ENCODE results near the gene NDE1. TPM values are rescaled to one million over a fixed set of nuclear protein-coding genes. Genes with fewer than 3 reads are reported as not detected.

Gene NDE1
- total and polyA plus RNA-seq, 9 of the 15 experiments (the other 6 are each of a cell fraction or from before 2014, with no cell fraction given) = 3.1 to 59.9 (median 30.0) TPM

DNA sequence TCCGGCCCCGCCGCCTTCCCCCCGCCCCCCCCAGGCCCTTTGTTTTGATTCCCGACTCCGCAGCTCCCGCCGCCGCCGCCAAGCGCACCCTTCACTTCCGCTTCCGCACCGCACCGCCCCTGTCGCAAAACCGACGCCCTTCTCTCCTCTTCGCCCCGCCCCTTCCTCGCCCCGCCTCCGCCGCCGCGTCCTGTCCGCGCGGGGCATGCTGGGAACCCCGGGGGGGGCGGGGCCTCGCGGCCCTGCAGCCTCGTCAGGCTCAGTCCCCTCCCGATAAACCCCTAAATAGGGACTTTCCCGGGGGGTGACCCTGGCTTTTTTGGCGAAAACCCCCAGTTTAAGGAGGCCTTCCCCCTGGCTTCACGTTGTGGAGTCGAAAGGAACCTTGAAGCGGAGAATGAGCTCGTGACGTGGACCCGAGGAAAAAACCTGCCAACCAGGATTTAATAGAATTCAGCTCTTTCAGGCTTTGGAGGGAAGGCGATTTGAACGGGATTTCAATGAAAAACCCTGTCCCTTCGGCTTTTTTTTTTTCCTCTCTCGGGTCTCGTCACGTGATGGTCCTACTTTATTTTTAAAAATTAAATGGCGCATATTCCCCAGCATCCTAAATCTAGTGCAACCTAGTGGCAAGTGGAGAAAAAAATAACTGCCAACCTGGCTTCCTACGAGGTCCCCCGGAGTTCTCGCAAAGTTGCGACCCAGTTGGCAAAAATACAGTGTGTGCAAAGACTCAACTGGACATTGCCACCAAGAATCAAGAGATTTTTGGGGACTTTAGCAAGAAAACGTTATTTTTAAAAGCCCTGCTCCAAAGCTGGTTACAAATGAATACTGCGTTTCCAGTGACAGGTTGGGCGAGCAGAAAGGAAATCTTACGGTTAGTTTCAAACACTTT is 6.7 kb upstream of the NDE1 start, which contains the start of gene MARF1 (continued):
- peak in 1 of 2 experiments; percentile 30; a peak in 3 of 4 replicates for TF ChIP-seq MAZ (CRISPR knock-in tag; conservative IDR thresholded peaks at IDR 0.05 in 1 of 2, IDR thresholded peaks at IDR 0.05 in 1 of 2)
- no peak for TF ChIP-seq RFX1 (IDR thresholded peaks at IDR 0.05)
- peak; percentile 82 for TF ChIP-seq ZNF143 (CRISPR knock-in tag; IDR thresholded peaks at IDR 0.05)
- TF ChIP-seq JUN (IDR thresholded peaks at IDR 0.05; ENCODE audit: borderline replicate concordance, low read depth, low read length) = no peak
- no peak for TF ChIP-seq JUN (CRISPR knock-in tag; IDR thresholded peaks at IDR 0.05; ENCODE audit: borderline replicate concordance)
- no peak for TF ChIP-seq SRSF9 (IDR thresholded peaks at IDR 0.05; ENCODE audit: borderline replicate concordance, low read depth, low read length)
- TF ChIP-seq ZNF354B (CRISPR knock-in tag; IDR thresholded peaks at IDR 0.05) = no peak
- TF ChIP-seq STAG1 (CRISPR knock-in tag; IDR thresholded peaks at IDR 0.05; ENCODE audit: borderline replicate concordance) = no peak
- no peak for TF ChIP-seq ZNF384 (IDR thresholded peaks at IDR 0.05; ENCODE audit: low read depth, low read length)
- TF ChIP-seq FOXJ2 (tag; IDR thresholded peaks at IDR 0.05) = peak; percentile 86
- no peak for TF ChIP-seq ARHGAP35 (IDR thresholded peaks at IDR 0.05; ENCODE audit: partially characterized antibody)
- TF ChIP-seq ZNF184 (CRISPR knock-in tag; IDR thresholded peaks at IDR 0.05) = no peak
- TF ChIP-seq ZNF232 (CRISPR knock-in tag; IDR thresholded peaks at IDR 0.05) = no peak
- no peak for TF ChIP-seq NFE2 (IDR thresholded peaks at IDR 0.05; ENCODE audit: low read depth)
- TF ChIP-seq, protein P1, sequence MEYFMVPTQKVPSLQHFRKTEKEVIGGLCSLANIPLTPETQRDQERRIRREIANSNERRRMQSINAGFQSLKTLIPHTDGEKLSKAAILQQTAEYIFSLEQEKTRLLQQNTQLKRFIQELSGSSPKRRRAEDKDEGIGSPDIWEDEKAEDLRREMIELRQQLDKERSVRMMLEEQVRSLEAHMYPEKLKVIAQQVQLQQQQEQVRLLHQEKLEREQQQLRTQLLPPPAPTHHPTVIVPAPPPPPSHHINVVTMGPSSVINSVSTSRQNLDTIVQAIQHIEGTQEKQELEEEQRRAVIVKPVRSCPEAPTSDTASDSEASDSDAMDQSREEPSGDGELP (CRISPR knock-in tag; IDR thresholded peaks at IDR 0.05; ENCODE audit: borderline replicate concordance) = no peak; the same call in 1 of the 2 replicates
- TF ChIP-seq, protein P2, sequence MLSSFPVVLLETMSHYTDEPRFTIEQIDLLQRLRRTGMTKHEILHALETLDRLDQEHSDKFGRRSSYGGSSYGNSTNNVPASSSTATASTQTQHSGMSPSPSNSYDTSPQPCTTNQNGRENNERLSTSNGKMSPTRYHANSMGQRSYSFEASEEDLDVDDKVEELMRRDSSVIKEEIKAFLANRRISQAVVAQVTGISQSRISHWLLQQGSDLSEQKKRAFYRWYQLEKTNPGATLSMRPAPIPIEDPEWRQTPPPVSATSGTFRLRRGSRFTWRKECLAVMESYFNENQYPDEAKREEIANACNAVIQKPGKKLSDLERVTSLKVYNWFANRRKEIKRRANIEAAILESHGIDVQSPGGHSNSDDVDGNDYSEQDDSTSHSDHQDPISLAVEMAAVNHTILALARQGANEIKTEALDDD (IDR thresholded peaks at IDR 0.05) = 0 out of 2 replicates have a peak, but pooled peaks have one; percentile 16
- TF ChIP-seq DDX20 (tag; IDR thresholded peaks at IDR 0.05; ENCODE audit: low read depth) = no peak
- peak; percentile 73; the same call in 1 of the 2 replicates for TF ChIP-seq HMG20B (CRISPR knock-in tag; IDR thresholded peaks at IDR 0.05)
- TF ChIP-seq POU5F1 (IDR thresholded peaks at IDR 0.05; ENCODE audit: borderline replicate concordance, low read depth, low read length, partially characterized antibody) = no peak
- no peak for TF ChIP-seq FOXK1 (CRISPR knock-in tag; IDR thresholded peaks at IDR 0.05; ENCODE audit: borderline replicate concordance)
- TF ChIP-seq FOXA3 (CRISPR knock-in tag; conservative IDR thresholded peaks at IDR 0.05 in 1 of 2, IDR thresholded peaks at IDR 0.05 in 1 of 2) = 0 out of 4 replicates have a peak, but pooled peaks of 1 of the 2 experiments have one; percentile 29
- no peak for TF ChIP-seq SETDB1 (IDR thresholded peaks at IDR 0.05; ENCODE audit: low read length)
- TF ChIP-seq MCM2 (IDR thresholded peaks at IDR 0.05; ENCODE audit: low read depth) = no peak
- TF ChIP-seq RBM22 (IDR thresholded peaks at IDR 0.05; ENCODE audit: low read depth, low read length, poor library complexity, severe bottlenecking) = no peak
- no peak for TF ChIP-seq ETV5 (CRISPR knock-in tag; IDR thresholded peaks at IDR 0.05; ENCODE audit: low read depth)
- TF ChIP-seq HLTF (IDR thresholded peaks at IDR 0.05) = no peak
- TF ChIP-seq ZNF23 (CRISPR knock-in tag; IDR thresholded peaks at IDR 0.05) = no peak
- no peak for TF ChIP-seq PHB (CRISPR knock-in tag; IDR thresholded peaks at IDR 0.05)
